Ureter (tissue), 1 donor: ENCODE measurements around the gene KDM7A. TPM values are rescaled to one million over a fixed set of nuclear protein-coding genes. Genes with fewer than 3 reads are reported as not detected.
"Not testable (repeated sequence)": the region's sequence is repeated elsewhere in the genome, so short reads cannot be mapped to it uniquely, and the experiment has no call there.

Experiments used
- DNase-seq: peaks from one replicate; pipeline ENCODE4 v3.0.0-alpha.2; 2020; ENCODE audit warnings: low spot score
- total RNA-seq: library from RNA; stranded (reverse); gene quantifications from one replicate; pipeline ENCODE4 v1.2.4, GENCODE V29; 2023
- donor health status: DM: yes; HTN: yes; CAD: no.

KDM7A gene
- total RNA-seq: 17.7 TPM

GRCh38 chr7:140176811-140177702 is at the start of gene KDM7A:
TSS of gene KDM7A (minus strand) at chr7:140176983. CDS start at chr7:140176937, 46 bp downstream.
- DNase-seq: peak; percentile 89

GRCh38 chr7:140225562-140226249 is 48.9 kb upstream of the KDM7A start:
- DNase-seq: no peak

GRCh38 chr7:140223515-140224221 is 46.9 kb upstream of the KDM7A start:
- no peak for DNase-seq

- no peak for DNase-seq
Observed at GRCh38 chr7:140222814-140223213, 46.0 kb upstream of the KDM7A start.

- no peak for DNase-seq
Observed at GRCh38 chr7:140219672-140220524, 43.1 kb upstream of the KDM7A start.

GRCh38 chr7:140218656-140219055 is 41.9 kb upstream of the KDM7A start:
- no peak for DNase-seq

GRCh38 chr7:140217750-140218501 is 41.1 kb upstream of the KDM7A start:
- DNase-seq: no peak

- no peak for DNase-seq
Observed at GRCh38 chr7:140215281-140215680, 38.5 kb upstream of the KDM7A start.

GRCh38 chr7:140214075-140214684 is 37.4 kb upstream of the KDM7A start:
- peak; percentile 63 for DNase-seq

- DNase-seq: no peak
Observed at GRCh38 chr7:140213684-140214074, 36.9 kb upstream of the KDM7A start.

GRCh38 chr7:140212100-140212881 is 35.5 kb upstream of the KDM7A start:
- DNase-seq: no peak

GRCh38 chr7:140211698-140212097 is 34.9 kb upstream of the KDM7A start:
- DNase-seq: no peak

- no peak for DNase-seq
Observed at GRCh38 chr7:140209866-140210609, 33.3 kb upstream of the KDM7A start.

- DNase-seq: no peak
Observed at GRCh38 chr7:140206616-140207389, 30.0 kb upstream of the KDM7A start.

GRCh38 chr7:140205600-140205999 is 28.8 kb upstream of the KDM7A start:
- DNase-seq: no peak

GRCh38 chr7:140203556-140203955 is 26.8 kb upstream of the KDM7A start:
- no peak for DNase-seq

GRCh38 chr7:140202942-140203341 is 26.2 kb upstream of the KDM7A start:
- not testable (repeated sequence) for DNase-seq

GRCh38 chr7:140201393-140201792 is 24.6 kb upstream of the KDM7A start:
- no peak for DNase-seq
